ENCODE measurements around the gene PATL2.
"Not testable (repeated sequence)": the region's sequence is repeated elsewhere in the genome, so short reads cannot be mapped to it uniquely, and the experiment has no call there.

PATL2 gene

GRCh38 chr15:44710236-44711095, 657 bp downstream of the PATL2 start:
- TF ChIP-seq ZFX (IDR thresholded peaks at IDR 0.05; ENCODE audit: borderline replicate concordance), result no peak
- TF ChIP-seq CTCF (IDR thresholded peaks at IDR 0.05), result peak; percentile 68
- peak overlapping the region; percentile 76 for H3K27ac ChIP-seq

GRCh38 chr15:44706946-44707636, 4.0 kb downstream of the PATL2 start:
- H3K27ac ChIP-seq, result no peak overlapping the region
- TF ChIP-seq ZFX (IDR thresholded peaks at IDR 0.05; ENCODE audit: borderline replicate concordance) (no peak), CTCF (IDR thresholded peaks at IDR 0.05) (no peak)

- no peak overlapping the region for H3K27ac ChIP-seq
- TF ChIP-seq ZFX (IDR thresholded peaks at IDR 0.05; ENCODE audit: borderline replicate concordance) (no peak), CTCF (IDR thresholded peaks at IDR 0.05) (no peak)
Measured at GRCh38 chr15:44706401-44706800, 4.7 kb downstream of the PATL2 start.

GRCh38 chr15:44705986-44706385, 5.1 kb downstream of the PATL2 start:
- TF ChIP-seq CTCF (IDR thresholded peaks at IDR 0.05) (no peak), ZFX (IDR thresholded peaks at IDR 0.05; ENCODE audit: borderline replicate concordance) (no peak)
- H3K27ac ChIP-seq, result no peak overlapping the region

- H3K27ac ChIP-seq, result not testable (repeated sequence)
Measured at GRCh38 chr15:44700676-44701075, 10.4 kb downstream of the PATL2 start.

GRCh38 chr15:44698641-44699040, 12.5 kb downstream of the PATL2 start:
- TF ChIP-seq CTCF (IDR thresholded peaks at IDR 0.05) (no peak), ZFX (IDR thresholded peaks at IDR 0.05; ENCODE audit: borderline replicate concordance) (no peak)

GRCh38 chr15:44697014-44697413, 14.1 kb downstream of the PATL2 start:
- TF ChIP-seq ZFX (IDR thresholded peaks at IDR 0.05; ENCODE audit: borderline replicate concordance) (no peak), CTCF (IDR thresholded peaks at IDR 0.05) (no peak)
- H3K27ac ChIP-seq, result no peak overlapping the region

More at GRCh38 chr15:44698641-44699040, 12.5 kb downstream of the PATL2 start:
- H3K27ac ChIP-seq, result no peak overlapping the region
